OCI-LY1 (cell line): Measurements from ENCODE around the gene RASGEF1C.

ENCODE experiments used
- H2AFZ ChIP-seq: fragments of 200-600 bp; sonication (generic), shearing (Covaris generic); 2 replicates; pipeline ENCODE4 v1.6.0; 2014; ENCODE audit warnings: antibody characterized with exemption, mild to moderate bottlenecking, low read length
- H3F3A ChIP-seq: fragments of 200-600 bp; sonication (generic), shearing (Covaris generic); 2 replicates; pipeline ENCODE4 v1.6.0; 2014; ENCODE audit warnings: mild to moderate bottlenecking, antibody characterized with exemption, low read length, moderate library complexity; ENCODE audit not compliant: insufficient read depth
- H3K27ac ChIP-seq: fragments of 200-600 bp; sonication (generic); 2 replicates; pipeline ENCODE4 v1.5.1; 2014; ENCODE audit warnings: low read length, mixed run types, mild to moderate bottlenecking, low read depth; ENCODE audit not compliant: poor library complexity, severe bottlenecking
- H3K27me3 ChIP-seq: fragments of 200-600 bp; sonication (generic); 2 replicates; pipeline ENCODE4 v1.6.0; 2014; ENCODE audit warnings: antibody characterized with exemption, mild to moderate bottlenecking, low read length, moderate library complexity; ENCODE audit not compliant: insufficient read depth
- H3K36me3 ChIP-seq: fragments of 200-600 bp; sonication (generic); 2 replicates; pipeline ENCODE4 v1.6.1; 2014; ENCODE audit warnings: mild to moderate bottlenecking, antibody characterized with exemption, low read length, moderate library complexity, mixed read lengths; ENCODE audit not compliant: insufficient read depth
- H3K4me1 ChIP-seq: fragments of 200-600 bp; sonication (generic); 2 replicates; pipeline ENCODE4 v1.5.1; 2014; ENCODE audit warnings: mild to moderate bottlenecking, low read length, moderate library complexity; ENCODE audit not compliant: insufficient read depth, severe bottlenecking
- H3K4me2 ChIP-seq: fragments of 200-600 bp; sonication (generic), shearing (Covaris generic); 2 replicates; pipeline ENCODE4 v1.6.1; 2014; ENCODE audit warnings: low read length
- H3K4me3 ChIP-seq: fragments of 200-600 bp; sonication (generic); 2 replicates; pipeline ENCODE4 v1.5.1; 2014; ENCODE audit warnings: low read length, low read depth, mild to moderate bottlenecking, mixed read lengths; ENCODE audit not compliant: poor library complexity, severe bottlenecking
- H3K79me2 ChIP-seq: fragments of 200-600 bp; shearing (Covaris generic); 2 replicates; pipeline ENCODE4 v1.6.1; 2016; ENCODE audit warnings: mixed run types, low read length, mixed read lengths; ENCODE audit not compliant: insufficient read depth
- H3K9ac ChIP-seq: fragments of 200-600 bp; sonication (generic), shearing (Covaris generic); 2 replicates; pipeline ENCODE4 v1.6.1; 2014; ENCODE audit warnings: mild to moderate bottlenecking, low read length, mixed read lengths
- H3K9me2 ChIP-seq: fragments of 200-600 bp; sonication (generic), shearing (Covaris generic); 2 replicates; pipeline ENCODE4 v1.6.1; 2014; ENCODE audit warnings: low read depth, mild to moderate bottlenecking, low read length, mixed read lengths
- H3K9me3 ChIP-seq: fragments of 200-600 bp; shearing (Covaris generic); 2 replicates; pipeline ENCODE4 v1.6.1; 2014; ENCODE audit warnings: low read length, mixed read lengths
- H4K20me1 ChIP-seq: fragments of 200-600 bp; sonication (generic), shearing (Covaris generic); 2 replicates; pipeline ENCODE4 v1.6.0; 2016; ENCODE audit warnings: mild to moderate bottlenecking, low read length; ENCODE audit not compliant: insufficient read depth
- CTCF ChIP-seq: fragments of 200-600 bp; sonication (generic), shearing (Covaris generic); IDR thresholded peaks from 2 replicates; pipeline ENCODE4 v1.5.1; 2017; ENCODE audit warnings: mild to moderate bottlenecking, antibody characterized with exemption, low read length, moderate library complexity, mixed read lengths
- EZH2 ChIP-seq: fragments of 200-600 bp; sonication (generic), shearing (Covaris generic); IDR thresholded peaks from 2 replicates; pipeline ENCODE4 v1.8.0; 2017; ENCODE audit warnings: borderline replicate concordance, mixed run types, mild to moderate bottlenecking, antibody characterized with exemption, low read length, moderate library complexity, mixed read lengths

Gene RASGEF1C

GRCh38 chr5:180056153-180056552 lies 152.9 kb downstream of the RASGEF1C start:
- H3K27ac ChIP-seq: no peak overlapping the region
- no peak overlapping the region for H3K4me2 ChIP-seq
- no peaks in the 10 kb centered on the region for H3K9me2 ChIP-seq
- H2AFZ ChIP-seq: no peak overlapping the region
- H3K36me3 ChIP-seq: no peaks in the 10 kb centered on the region
- H4K20me1 ChIP-seq: no peaks in the 10 kb centered on the region
- H3K27me3 ChIP-seq: peaks cover 11% of the 10 kb centered on the region; the same call in 1 of the 2 replicates
- no peaks in the 10 kb centered on the region for H3F3A ChIP-seq
- H3K79me2 ChIP-seq: no peaks in the 10 kb centered on the region
- no peaks in the 10 kb centered on the region for H3K9me3 ChIP-seq
- no peak for TF ChIP-seq CTCF
- no peak for TF ChIP-seq EZH2
- H3K4me1 ChIP-seq: no peaks in the 10 kb centered on the region
- H3K4me3 ChIP-seq: no peak overlapping the region
- no peak overlapping the region for H3K9ac ChIP-seq

GRCh38 chr5:180054226-180054625 lies 154.8 kb downstream of the RASGEF1C start:
- Histone ChIP-seq H4K20me1 (no peaks in the 10 kb centered on the region), H3K36me3 (no peaks in the 10 kb centered on the region), H3F3A (no peaks in the 10 kb centered on the region), H3K79me2 (no peaks in the 10 kb centered on the region), H3K4me2 (no peak overlapping the region), H3K27ac (no peak overlapping the region), H2AFZ (no peak overlapping the region), H3K4me1 (no peaks in the 10 kb centered on the region), H3K9me3 (no peaks in the 10 kb centered on the region), H3K27me3 (peaks cover 11% of the 10 kb centered on the region; the same call in 1 of the 2 replicates), H3K9ac (no peak overlapping the region), H3K4me3 (no peak overlapping the region), H3K9me2 (no peaks in the 10 kb centered on the region)
- no peak for TF ChIP-seq CTCF
- TF ChIP-seq EZH2: no peak

- TF ChIP-seq EZH2: no peak
- TF ChIP-seq CTCF: no peak
- no peaks in the 10 kb centered on the region for H4K20me1 ChIP-seq
- no peaks in the 10 kb centered on the region for H3F3A ChIP-seq
- no peak overlapping the region for H3K4me2 ChIP-seq
- H3K79me2 ChIP-seq: no peaks in the 10 kb centered on the region
- no peaks in the 10 kb centered on the region for H3K4me1 ChIP-seq
- H3K9me2 ChIP-seq: no peaks in the 10 kb centered on the region
- H2AFZ ChIP-seq: no peak overlapping the region
- H3K36me3 ChIP-seq: no peaks in the 10 kb centered on the region
- H3K27ac ChIP-seq: no peak overlapping the region
- H3K9me3 ChIP-seq: no peaks in the 10 kb centered on the region
- H3K27me3 ChIP-seq: peaks cover 11% of the 10 kb centered on the region; the same call in 1 of the 2 replicates
- no peak overlapping the region for H3K9ac ChIP-seq
- H3K4me3 ChIP-seq: no peak overlapping the region
Observed at GRCh38 chr5:180053061-180053602, 155.9 kb downstream of the RASGEF1C start.
